Activated CD4-positive, alpha-beta T cell treated with anti-CD3 and anti-CD28 coated beads, Interleukin-2, amount 10 ng/mL, durations not matched to agents 7 days and 5 days (primary cell): ENCODE measurements around the gene C6orf118. TPM values are rescaled to one million over a fixed set of nuclear protein-coding genes. Genes with fewer than 3 reads are reported as not detected.

ENCODE experiments used
- CTCF ChIA-PET: fragments of 350-600 bp; sonication (Branson Sonifier 250); formaldehyde crosslinking; loops from one replicate; lab custom pipeline; 2021; ENCODE audit warnings: antibody characterized with exemption; lab: Charles Lee
- POLR2A ChIA-PET: fragments of 350-600 bp; sonication (Branson Sonifier 250); formaldehyde crosslinking; loops from one replicate; lab custom pipeline; 2021; ENCODE audit warnings: antibody characterized with exemption; lab: Charles Lee
- DNase-seq: peaks from one replicate; pipeline ENCODE4 v3.0.0-alpha.2; 2020
- H3K27ac Mint-ChIP-seq: one replicate; pipeline ENCODE4 v1.8.0; 2021; ENCODE audit warnings: mild to moderate bottlenecking, moderate library complexity, mixed read lengths
- H3K27me3 Mint-ChIP-seq: one replicate; pipeline ENCODE4 v1.8.0; 2021; ENCODE audit warnings: mixed read lengths
- H3K36me3 Mint-ChIP-seq: one replicate; pipeline ENCODE4 v1.8.0; 2021; ENCODE audit warnings: low read depth, mixed read lengths
- H3K4me1 Mint-ChIP-seq: one replicate; pipeline ENCODE4 v1.8.0; 2021; ENCODE audit warnings: mixed read lengths
- H3K4me3 Mint-ChIP-seq: one replicate; pipeline ENCODE4 v1.8.0; 2021; ENCODE audit warnings: mild to moderate bottlenecking, moderate library complexity, mixed read lengths
- H3K9me3 Mint-ChIP-seq: one replicate; pipeline ENCODE4 v1.8.0; 2021; ENCODE audit warnings: mixed read lengths
- total RNA-seq, 2 experiments: library from RNA; stranded (reverse); gene quantifications; one replicate each; pipeline ENCODE4 v1.2.3, GENCODE V29; 2021

The C6orf118 gene
- total RNA-seq, 2 experiments from 2014 or later = not detected

DNA sequence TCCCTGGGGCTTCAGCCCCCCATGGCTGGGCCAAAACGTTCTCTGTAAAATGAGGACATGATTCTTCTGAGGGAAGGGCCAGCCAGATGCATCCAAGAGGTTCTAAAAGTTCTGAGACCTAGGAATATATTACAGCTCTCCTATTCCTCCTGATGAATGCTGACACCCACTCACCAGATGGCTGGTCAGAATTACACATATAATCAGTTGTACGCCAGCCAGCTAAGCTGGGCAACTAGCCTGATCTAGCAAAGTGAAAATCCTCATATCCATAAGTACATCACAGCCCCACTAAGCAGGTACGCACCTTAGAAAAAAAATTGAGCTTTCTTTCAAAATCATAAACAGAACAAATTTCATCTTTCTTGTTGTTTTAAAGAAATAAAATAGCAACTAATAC lies 34.8 kb downstream of the C6orf118 start:
- no peak overlapping the region for H3K4me3 Mint-ChIP-seq
- H3K27ac Mint-ChIP-seq = no peak overlapping the region
- no peak for DNase-seq
- no peaks in the 10 kb centered on the region for H3K36me3 Mint-ChIP-seq
- H3K4me1 Mint-ChIP-seq = no peaks in the 10 kb centered on the region
- CTCF ChIA-PET = no interaction called here
- peaks cover 2% of the 10 kb centered on the region for H3K9me3 Mint-ChIP-seq
- no peaks in the 10 kb centered on the region for H3K27me3 Mint-ChIP-seq
- POLR2A ChIA-PET = no interaction called here

DNA sequence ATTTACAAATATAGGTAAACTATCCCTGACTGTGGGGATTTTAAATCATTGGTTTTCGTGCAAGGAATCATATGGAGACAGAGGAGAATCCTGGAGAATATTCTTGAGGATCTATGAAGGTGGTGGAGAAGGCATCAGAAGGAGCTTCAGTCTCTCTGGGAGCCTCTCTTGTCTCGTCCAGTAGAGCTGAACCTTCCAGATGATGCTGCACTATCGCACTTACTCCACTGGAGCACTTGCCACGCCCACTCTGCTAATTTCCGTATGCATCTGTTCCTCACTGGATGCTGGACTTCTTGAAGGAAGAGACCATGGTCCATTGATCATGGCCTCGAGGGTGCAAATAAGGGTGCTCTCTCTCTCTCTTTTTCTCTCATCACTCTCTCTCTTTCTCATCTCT lies 36.8 kb downstream of the C6orf118 start:
- H3K27ac Mint-ChIP-seq = no peak overlapping the region
- H3K4me1 Mint-ChIP-seq = no peaks in the 10 kb centered on the region
- ChIA-PET CTCF (no interaction called here), POLR2A (no interaction called here)
- no peak for DNase-seq
- no peaks in the 10 kb centered on the region for H3K36me3 Mint-ChIP-seq
- H3K4me3 Mint-ChIP-seq = no peak overlapping the region
- no peaks in the 10 kb centered on the region for H3K27me3 Mint-ChIP-seq
- peaks cover 2% of the 10 kb centered on the region for H3K9me3 Mint-ChIP-seq

DNA sequence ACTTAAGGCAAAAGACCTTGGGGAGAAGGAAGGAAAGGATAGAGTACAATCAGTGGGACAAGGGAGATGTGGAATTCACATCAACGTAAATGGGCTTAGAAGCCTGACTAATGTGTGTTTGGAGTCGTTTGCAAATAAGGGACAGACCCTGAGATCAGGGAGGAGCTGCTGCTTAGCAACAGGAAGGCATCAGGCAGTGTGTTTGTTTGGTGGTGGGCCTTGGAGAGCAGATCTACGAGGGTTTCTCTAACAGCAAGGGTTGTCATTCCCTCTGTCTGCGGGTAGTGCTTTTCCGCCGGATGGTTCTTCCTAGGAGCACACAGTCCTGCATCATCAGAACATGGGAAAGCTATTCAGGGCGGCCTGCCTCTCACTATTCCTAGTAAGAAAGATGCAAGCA lies 40.4 kb downstream of the C6orf118 start:
- Mint-ChIP-seq H3K4me3 (no peak overlapping the region), H3K9me3 (no peaks in the 10 kb centered on the region), H3K4me1 (no peaks in the 10 kb centered on the region), H3K36me3 (no peaks in the 10 kb centered on the region), H3K27ac (no peak overlapping the region), H3K27me3 (no peaks in the 10 kb centered on the region)
- DNase-seq = no peak
- ChIA-PET CTCF (no interaction called here), POLR2A (no interaction called here)

DNA sequence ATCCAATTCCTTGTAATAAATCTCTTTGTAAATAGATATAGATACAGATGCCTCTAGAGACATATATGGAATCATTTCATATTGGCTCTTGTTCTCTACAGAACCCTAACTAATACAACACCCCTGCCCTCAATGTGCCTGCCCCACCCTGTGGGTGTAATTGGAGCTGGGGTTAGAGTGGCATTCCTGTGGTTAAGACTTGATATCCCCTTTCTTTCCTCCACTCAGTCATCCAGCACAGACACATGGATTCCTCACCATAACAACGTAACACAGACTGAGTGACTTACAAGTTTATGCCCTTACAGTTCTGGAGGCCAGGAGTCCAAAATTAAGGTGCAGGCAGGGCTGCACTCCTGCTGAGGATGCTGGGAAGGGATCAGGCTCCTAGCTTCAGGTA lies 42.8 kb downstream of the C6orf118 start:
- POLR2A ChIA-PET = no interaction called here
- peaks cover 11% of the 10 kb centered on the region for H3K9me3 Mint-ChIP-seq
- no peaks in the 10 kb centered on the region for H3K4me1 Mint-ChIP-seq
- no peaks in the 10 kb centered on the region for H3K27me3 Mint-ChIP-seq
- H3K27ac Mint-ChIP-seq = no peak overlapping the region
- no peaks in the 10 kb centered on the region for H3K36me3 Mint-ChIP-seq
- no peak overlapping the region for H3K4me3 Mint-ChIP-seq
- CTCF ChIA-PET = no interaction called here
- no peak for DNase-seq

DNA sequence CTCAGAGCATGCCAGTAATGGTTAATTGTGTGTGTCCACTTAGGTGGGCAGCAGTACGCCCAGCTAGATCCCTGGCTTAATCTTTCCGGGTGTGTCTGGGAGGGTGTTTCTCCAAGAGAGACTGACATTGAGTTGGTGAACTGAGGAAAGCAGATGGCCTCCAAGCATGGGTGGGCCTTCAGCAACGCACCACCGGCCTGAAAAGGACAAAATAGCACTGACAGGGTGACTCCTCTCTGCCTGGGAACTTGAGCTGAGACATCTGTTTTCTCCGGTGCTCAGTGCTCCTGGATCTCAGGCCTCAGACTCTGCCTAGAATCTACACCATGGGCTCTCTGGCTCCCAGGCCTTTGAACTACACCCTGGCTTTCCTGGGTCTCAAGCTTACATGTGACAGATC lies 43.2 kb downstream of the C6orf118 start:
- Mint-ChIP-seq H3K27me3 (no peaks in the 10 kb centered on the region), H3K4me1 (no peaks in the 10 kb centered on the region), H3K9me3 (peaks cover 11% of the 10 kb centered on the region), H3K27ac (no peak overlapping the region), H3K36me3 (no peaks in the 10 kb centered on the region), H3K4me3 (no peak overlapping the region)
- ChIA-PET CTCF (no interaction called here), POLR2A (no interaction called here)
- DNase-seq = no peak

DNA sequence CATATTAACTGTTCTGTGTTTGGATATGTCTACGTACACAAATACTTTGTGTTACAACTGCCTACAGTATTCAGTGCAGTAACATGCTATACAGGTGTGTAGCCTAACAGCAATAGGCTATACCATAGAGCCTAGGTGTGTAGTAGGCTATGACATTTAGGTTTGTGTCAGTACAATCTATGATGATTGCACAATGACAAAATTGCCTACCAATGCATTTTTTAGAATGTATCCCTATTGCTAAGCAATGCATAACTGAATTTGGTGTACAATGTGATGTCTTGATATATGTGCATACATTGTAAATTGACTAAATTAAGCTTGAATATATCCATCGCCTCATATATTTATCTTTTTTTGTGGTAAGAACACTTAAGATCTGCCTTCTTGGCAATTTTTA lies 48.9 kb downstream of the C6orf118 start:
- Mint-ChIP-seq H3K9me3 (peaks cover 26% of the 10 kb centered on the region), H3K4me1 (no peaks in the 10 kb centered on the region), H3K27me3 (no peaks in the 10 kb centered on the region), H3K36me3 (no peaks in the 10 kb centered on the region), H3K4me3 (no peak overlapping the region), H3K27ac (no peak overlapping the region)
- POLR2A ChIA-PET = no interaction called here
- CTCF ChIA-PET = no interaction called here
- no peak for DNase-seq

DNA sequence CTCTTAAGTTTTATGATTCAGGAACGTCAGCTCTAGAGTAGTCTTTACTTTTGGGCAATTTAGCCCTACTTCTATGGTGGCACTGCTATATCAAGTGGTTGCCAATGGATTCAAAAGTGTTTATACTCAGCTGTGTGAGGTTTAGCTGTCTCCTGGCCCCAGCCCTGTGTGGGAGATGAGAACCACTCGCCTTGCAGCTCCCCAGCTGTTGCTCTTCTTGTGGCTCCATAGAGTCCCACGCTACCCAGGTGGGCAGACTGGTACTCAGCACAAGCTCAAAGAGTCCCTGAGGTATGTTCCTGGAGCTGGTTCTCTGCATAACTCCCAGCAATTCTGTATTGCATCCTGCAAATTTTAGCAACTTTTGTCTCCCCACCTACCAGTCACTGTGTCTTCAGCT lies 59.6 kb downstream of the C6orf118 start:
- Mint-ChIP-seq H3K9me3 (peaks cover 7% of the 10 kb centered on the region), H3K4me1 (no peaks in the 10 kb centered on the region), H3K27ac (no peak overlapping the region), H3K27me3 (no peaks in the 10 kb centered on the region), H3K36me3 (no peaks in the 10 kb centered on the region), H3K4me3 (no peak overlapping the region)
- no peak for DNase-seq
- POLR2A ChIA-PET = interaction anchor here (0.6 kb wide), 1 partner anchor 334 kb away, joined by 7 read pairs; no protein-coding TSS in a partner anchor
- CTCF ChIA-PET = no interaction called here

DNA sequence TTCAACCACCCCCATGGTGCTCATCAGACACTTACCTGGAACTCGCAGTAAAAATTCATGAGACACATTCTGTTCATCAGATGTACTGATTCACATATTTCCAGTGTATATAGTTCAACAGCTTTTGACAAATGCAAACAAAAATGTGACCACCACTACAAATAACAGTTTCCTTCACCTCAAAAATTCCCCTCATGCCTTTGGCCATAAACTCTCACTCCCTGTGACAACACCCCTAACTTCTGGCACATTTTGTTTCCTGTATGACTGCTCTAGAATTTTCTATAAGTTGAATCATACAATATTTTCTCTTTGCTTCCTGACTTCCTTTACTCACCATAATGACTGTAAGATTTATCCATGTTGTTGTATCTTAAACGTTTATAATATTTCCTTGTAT lies 63.7 kb downstream of the C6orf118 start:
- Mint-ChIP-seq H3K4me1 (no peaks in the 10 kb centered on the region), H3K36me3 (no peaks in the 10 kb centered on the region), H3K9me3 (peaks cover 2% of the 10 kb centered on the region), H3K4me3 (no peak overlapping the region), H3K27me3 (no peaks in the 10 kb centered on the region), H3K27ac (no peak overlapping the region)
- ChIA-PET POLR2A (no interaction called here), CTCF (no interaction called here)
- DNase-seq = no peak

DNA sequence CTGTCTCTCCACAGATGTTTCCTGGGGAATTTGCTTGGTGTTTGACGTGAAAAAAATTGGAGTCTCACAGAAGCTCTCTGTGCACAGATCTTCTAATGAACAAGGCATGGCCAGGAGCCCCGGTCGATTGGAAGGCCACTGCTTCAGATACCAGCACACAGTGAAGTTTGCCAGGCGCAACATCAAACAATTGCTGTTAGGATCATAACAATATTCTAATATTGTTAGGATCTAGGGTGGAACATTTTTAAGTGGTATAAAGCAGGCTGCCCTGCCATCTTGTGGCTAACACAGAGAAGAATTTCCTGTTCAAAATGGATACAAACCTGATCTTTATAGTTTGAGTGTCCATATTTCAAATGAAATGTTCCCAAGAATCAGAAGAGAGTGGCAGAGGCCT lies 64.1 kb downstream of the C6orf118 start:
- H3K9me3 Mint-ChIP-seq = no peaks in the 10 kb centered on the region
- no peaks in the 10 kb centered on the region for H3K36me3 Mint-ChIP-seq
- H3K27ac Mint-ChIP-seq = no peak overlapping the region
- no peaks in the 10 kb centered on the region for H3K27me3 Mint-ChIP-seq
- no peak for DNase-seq
- no peak overlapping the region for H3K4me3 Mint-ChIP-seq
- H3K4me1 Mint-ChIP-seq = no peaks in the 10 kb centered on the region
- ChIA-PET POLR2A (no interaction called here), CTCF (no interaction called here)

DNA sequence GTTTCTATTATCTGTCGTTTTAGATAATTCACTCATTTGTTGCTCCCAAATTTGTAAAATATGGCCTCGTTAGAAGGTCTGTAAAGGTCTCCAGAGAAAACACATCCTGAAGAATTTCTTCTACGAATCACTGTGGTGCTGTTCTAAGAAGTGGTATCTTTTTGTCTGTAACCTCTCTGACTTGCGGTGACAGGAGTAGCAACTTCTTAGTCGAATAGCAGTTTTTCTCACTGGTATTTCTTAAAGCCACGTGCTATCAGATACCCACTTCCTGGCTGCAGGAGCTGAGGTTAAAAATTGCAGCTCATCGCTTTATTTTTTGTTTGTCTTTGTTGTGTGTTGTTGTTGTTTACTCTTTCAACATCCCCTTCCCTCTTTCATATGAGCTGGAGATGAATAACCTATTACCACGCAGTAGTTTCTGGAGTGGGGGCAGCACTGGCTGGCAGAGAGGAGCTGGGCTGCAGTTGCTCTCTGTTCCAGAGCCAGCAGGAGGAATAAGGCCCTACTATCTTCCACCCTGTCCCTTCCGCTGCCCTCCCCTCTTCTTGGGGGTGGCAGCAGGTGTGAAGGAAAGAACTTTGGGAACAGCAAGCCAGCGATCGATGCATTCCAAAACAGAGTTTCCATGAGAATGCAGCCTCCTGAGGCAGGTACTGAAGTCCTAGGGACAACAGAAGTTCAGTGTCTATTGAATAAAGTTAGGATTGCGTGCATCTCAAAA lies 64.7 kb downstream of the C6orf118 start:
- Mint-ChIP-seq H3K36me3 (no peaks in the 10 kb centered on the region), H3K4me3 (no peak overlapping the region), H3K27ac (no peak overlapping the region), H3K9me3 (no peaks in the 10 kb centered on the region), H3K4me1 (no peaks in the 10 kb centered on the region), H3K27me3 (no peaks in the 10 kb centered on the region)
- ChIA-PET CTCF (no interaction called here), POLR2A (no interaction called here)
- no peak for DNase-seq

DNA sequence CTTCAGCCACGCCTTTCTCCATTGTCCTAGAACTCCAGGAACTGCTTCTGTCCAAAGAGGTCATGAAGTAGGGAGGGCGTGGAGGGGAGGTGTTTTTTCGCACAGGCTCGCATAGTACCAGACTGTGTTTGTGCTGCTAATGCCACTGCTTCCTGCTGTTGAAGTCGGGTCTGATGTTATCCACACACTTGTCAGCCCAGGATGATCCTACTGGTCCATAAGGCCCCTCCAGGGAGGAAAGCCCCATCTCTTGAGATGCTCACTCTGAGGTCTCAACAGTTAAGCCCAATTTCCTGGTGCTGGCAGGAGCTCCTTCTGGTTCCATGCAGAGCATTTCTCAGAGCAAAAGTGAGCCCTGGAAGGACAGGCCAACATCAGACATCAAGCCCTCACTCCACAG lies 65.6 kb downstream of the C6orf118 start:
- H3K27ac Mint-ChIP-seq = no peak overlapping the region
- no peaks in the 10 kb centered on the region for H3K27me3 Mint-ChIP-seq
- no peak for DNase-seq
- POLR2A ChIA-PET = no interaction called here
- H3K36me3 Mint-ChIP-seq = no peaks in the 10 kb centered on the region
- CTCF ChIA-PET = no interaction called here
- no peak overlapping the region for H3K4me3 Mint-ChIP-seq
- no peaks in the 10 kb centered on the region for H3K9me3 Mint-ChIP-seq
- H3K4me1 Mint-ChIP-seq = no peaks in the 10 kb centered on the region

DNA sequence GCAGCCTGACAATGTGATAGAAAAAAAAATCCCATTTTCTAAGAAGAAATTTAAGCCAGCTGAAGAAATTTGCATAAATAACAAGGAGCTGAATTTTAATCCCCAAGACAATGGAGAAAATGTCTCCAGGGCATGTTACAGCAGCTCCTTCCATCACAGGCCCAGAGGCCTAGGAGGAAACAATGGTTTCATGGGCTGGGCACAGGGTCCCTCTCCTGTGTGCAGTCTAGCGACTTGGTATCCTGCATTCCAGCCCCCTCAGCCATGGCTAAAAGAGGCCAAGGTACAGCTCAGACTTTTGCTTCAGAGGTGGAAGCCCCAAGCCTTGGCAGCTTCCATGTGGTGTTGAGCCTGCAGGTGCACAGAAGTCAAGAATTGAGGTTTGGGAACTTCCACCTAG lies 73.1 kb downstream of the C6orf118 start:
- no peaks in the 10 kb centered on the region for H3K4me1 Mint-ChIP-seq
- DNase-seq = no peak
- H3K27ac Mint-ChIP-seq = no peak overlapping the region
- H3K9me3 Mint-ChIP-seq = peaks cover 21% of the 10 kb centered on the region
- POLR2A ChIA-PET = no interaction called here
- CTCF ChIA-PET = no interaction called here
- H3K27me3 Mint-ChIP-seq = no peaks in the 10 kb centered on the region
- no peaks in the 10 kb centered on the region for H3K36me3 Mint-ChIP-seq
- H3K4me3 Mint-ChIP-seq = no peak overlapping the region

DNA sequence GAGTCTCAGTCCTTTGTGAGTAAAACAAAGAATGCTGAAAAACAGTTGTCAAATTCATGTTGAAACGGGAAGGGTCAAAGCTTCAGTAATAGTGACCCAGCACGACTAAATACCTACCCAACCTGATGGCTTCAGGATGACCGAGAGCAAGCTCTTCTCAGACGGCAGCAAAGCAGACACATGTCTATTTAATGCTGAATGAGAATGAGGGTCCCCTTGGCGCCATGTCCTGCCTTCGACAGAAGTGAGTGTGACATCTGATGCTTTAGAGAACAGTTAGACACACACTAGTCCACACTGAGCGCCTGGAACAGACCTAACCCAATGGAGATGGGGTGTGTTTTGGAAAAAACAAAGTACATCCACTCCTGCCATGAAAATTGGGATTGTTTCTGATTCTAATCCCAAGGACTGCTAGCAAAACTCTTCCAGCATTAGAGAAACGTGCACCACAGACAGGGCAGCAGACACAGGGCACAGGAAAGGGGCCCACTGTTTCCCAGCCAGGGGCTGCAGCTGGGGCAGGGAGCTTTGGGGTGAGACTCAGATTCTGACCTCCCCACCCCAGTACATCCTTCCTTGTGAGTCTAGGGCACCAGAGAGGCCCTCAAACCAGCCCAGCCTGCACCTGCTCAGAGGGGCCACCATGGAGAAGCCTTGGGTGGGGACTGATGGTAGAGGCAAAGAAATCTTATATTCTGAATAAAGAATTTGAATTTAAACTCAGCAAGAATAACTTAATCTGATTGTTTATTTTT lies 76.5 kb downstream of the C6orf118 start:
- no peak for DNase-seq
- no peaks in the 10 kb centered on the region for H3K36me3 Mint-ChIP-seq
- H3K27ac Mint-ChIP-seq = no peak overlapping the region
- H3K27me3 Mint-ChIP-seq = no peaks in the 10 kb centered on the region
- H3K4me1 Mint-ChIP-seq = no peaks in the 10 kb centered on the region
- CTCF ChIA-PET = no interaction called here
- H3K9me3 Mint-ChIP-seq = peaks cover 27% of the 10 kb centered on the region
- POLR2A ChIA-PET = no interaction called here
- H3K4me3 Mint-ChIP-seq = no peak overlapping the region
